ENCODE data around the gene PI16. TPM values are rescaled to one million over a fixed set of nuclear protein-coding genes. Genes with fewer than 3 reads are reported as not detected.

PI16 gene, protein sequence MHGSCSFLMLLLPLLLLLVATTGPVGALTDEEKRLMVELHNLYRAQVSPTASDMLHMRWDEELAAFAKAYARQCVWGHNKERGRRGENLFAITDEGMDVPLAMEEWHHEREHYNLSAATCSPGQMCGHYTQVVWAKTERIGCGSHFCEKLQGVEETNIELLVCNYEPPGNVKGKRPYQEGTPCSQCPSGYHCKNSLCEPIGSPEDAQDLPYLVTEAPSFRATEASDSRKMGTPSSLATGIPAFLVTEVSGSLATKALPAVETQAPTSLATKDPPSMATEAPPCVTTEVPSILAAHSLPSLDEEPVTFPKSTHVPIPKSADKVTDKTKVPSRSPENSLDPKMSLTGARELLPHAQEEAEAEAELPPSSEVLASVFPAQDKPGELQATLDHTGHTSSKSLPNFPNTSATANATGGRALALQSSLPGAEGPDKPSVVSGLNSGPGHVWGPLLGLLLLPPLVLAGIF
- polyA plus RNA-seq (ENCODE audit: insufficient read length in 4 of 4): 1 to 10 TPM in 3 of 4 donors, under 1 TPM in 1; 0.64 to 4.2 (median 1.6) TPM

DNA sequence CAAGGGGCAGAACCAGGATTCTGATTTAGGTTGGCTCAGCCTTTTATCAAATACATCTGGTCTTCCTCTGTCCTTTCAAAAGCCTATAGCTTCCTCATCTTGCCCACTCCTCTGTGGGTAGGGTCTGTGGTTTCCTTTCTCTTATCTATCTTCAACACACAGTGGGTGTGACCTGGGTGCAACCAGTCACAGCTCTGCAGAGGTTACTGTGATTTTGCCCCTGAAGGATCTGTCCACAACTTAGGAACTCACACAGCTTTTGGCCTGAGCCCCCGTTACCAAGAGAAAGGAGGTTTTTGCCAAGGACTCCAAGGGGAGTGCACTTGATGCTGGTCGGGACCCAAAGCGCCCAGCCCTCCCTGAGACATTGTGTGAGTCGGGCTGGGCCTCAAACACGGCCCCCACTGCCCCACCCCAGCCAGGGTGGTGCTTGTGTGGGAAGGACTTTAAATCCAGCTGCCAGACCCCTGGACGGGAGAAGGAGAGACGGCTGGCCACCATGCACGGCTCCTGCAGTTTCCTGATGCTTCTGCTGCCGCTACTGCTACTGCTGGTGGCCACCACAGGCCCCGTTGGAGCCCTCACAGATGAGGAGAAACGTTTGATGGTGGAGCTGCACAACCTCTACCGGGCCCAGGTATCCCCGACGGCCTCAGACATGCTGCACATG lies at the start of gene PI16:
PI16 (plus strand) TSS at position 477 of the 670 bp plus-strand sequence; CDS start at position 500, 23 bp downstream.
- DNase-seq (ENCODE audit: low read depth in 4 of 4, low spot score in 2 of 4): no peak

DNA sequence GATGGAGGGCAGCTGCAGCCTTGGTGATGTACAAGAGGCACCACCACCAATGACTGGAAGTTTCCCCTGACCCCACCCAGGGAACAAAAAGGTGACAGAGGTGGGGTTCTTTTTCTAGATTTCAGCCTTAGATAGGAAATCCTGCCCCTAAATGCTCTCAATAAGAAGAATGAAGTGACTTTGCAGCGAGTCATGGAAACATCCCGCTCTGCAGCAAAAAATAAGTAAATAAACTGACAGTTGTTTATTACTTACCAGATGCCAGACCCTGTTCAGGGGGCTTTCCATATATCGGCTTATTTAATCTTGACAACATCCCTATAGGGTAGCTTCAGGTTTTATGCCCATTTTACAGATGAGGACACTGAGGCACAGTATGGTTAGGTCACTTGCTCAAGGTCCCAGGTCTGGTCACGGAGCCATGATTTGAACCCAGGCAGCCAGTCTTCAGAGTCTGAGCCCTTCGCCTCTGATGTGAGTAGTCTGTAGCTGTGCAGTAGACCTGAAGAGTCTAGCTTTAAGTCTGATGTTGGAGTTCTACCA lies 49.6 kb upstream of the PI16 start:
- no peak for DNase-seq (ENCODE audit: low read depth in 4 of 4, low spot score in 2 of 4)

DNA sequence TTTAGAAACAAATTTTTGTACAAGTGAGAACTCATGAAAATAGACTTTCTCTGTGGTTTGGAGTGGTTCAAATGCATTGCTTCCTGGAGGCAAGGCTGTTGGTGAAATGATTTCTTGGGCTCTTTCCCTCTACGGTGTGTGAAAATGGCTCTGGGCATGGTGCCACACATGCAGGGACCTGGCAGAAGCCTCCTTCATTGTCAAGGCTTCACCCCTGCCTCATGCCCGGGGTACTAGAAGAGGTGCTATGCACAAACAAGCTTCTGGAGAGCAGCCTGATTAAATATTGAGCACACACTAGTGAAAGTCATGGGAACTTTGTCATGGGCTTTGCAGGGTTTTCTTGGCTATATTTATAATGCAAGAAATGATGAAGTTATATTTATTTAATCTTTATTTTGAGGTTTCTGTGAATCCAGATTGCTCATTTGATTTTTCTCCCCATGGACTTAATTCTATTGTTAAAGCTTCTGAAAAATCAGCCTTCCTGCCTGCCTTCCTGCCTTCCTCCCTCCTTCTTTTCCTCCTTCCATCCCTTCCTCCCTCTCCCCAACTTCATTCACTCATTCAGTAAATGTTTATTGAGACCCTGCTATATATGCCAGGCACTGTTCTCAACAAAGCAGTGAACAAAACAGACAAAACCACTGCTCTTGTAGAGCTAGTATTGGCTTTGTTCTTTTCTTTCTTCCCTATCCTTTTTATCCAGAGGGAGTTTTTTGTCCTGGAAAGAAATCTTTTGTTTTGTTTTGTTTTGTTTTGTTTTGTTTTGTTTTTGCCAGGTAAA lies 47.8 kb upstream of the PI16 start:
- no peak for DNase-seq (ENCODE audit: low read depth in 4 of 4, low spot score in 2 of 4)

DNA sequence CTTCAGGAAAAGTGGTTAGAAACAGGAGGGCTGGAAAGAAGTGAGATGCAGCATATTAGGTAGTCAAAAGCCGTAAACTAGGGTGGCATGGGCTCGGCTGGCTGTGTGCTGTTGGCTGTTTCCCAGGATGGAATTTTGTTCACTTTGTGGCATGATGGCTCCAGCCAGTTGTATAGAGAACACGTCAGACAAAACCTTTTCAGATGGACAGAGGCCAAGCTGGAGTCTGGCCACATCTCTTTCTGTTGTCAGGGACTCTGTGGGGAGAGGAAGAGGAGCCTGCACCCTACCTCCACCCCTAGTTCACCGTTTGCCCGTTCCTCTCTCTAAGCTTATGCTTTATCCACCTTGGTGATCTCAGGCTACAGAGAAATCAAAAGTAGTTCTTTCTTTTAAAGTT lies 46.8 kb upstream of the PI16 start:
- no peak for DNase-seq (ENCODE audit: low read depth in 4 of 4, low spot score in 2 of 4)

DNA sequence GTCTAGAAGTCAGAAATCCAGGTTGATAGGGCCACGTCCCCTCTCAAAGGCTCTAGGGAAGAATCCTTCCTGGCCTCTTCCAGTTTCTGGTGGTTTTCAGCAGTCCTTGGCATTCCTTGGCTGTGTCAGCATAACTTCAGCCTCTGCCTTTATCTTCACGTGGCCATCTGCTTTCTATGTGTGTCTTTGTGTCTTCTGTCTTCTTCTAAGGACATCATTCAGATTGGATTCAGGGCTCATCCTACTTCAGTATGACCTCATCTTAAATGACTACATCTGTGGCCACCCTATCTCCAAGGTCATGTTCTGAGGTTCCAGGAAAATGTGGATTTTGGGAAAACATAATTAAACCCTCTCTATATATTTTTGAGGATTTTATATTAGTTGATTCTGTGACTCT lies 45.8 kb upstream of the PI16 start:
- no peak for DNase-seq (ENCODE audit: low read depth in 4 of 4, low spot score in 2 of 4)

DNA sequence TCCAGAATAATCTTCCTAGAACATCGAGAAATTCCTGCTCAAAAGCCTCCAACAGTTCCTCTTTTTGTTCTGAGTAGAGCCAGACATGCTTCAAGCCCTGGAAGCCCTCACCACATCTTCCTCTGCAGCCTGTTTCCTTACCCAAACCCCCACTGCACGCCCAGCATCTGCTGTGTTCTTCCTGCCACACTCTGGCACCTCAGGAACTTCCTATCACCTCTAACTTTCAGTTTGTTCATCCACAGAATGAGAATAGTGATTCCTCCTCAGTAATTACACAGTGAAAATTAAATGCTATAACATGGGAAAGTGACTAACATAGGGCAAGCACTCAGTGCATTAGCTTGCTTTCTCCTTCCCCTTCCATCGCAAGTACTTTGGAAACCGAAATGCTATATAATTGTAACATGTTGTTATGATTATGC lies 42.5 kb upstream of the PI16 start:
- DNase-seq (ENCODE audit: low read depth in 4 of 4, low spot score in 2 of 4): no peak

DNA sequence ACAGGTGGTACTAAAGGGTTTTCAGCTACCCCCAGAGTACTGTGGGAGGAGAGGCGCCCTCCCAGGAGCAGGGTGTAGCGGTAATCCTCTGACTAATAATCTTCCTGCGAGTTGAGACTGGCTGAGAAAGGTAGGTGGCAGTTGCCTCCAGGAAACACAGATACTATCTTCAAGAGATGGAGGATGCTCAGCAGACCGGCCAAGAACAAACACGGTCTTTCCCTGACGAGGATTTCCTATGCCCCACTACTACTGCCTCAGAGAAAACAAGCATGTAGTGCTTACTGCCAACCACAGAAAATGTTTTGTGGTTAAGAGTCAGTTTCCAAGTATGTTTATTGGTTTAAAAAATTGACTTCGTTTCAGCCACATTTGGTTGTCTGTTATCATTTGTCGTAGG lies 42.0 kb upstream of the PI16 start:
- DNase-seq (ENCODE audit: low read depth in 4 of 4, low spot score in 2 of 4): no peak

DNA sequence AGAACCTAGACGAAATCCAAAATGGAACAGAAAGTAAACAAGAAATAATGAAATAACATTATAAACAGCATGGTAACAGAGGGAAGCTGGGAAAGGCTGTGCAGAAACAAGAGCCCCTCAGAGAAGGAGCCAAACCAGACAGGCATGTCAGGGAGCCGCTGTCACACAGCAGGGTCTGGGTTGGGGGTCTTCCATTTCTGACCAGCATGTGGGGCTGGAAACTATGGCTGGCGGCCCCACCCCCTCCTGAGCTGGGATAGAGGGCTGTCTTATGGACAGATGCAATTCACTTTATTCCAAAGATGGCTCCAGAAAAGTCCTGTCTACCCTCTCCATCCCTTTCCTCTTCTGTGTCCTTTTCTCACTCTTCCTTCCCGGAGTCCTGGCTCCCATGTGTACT lies 41.5 kb upstream of the PI16 start:
- DNase-seq (ENCODE audit: low read depth in 4 of 4, low spot score in 2 of 4): no peak

DNA sequence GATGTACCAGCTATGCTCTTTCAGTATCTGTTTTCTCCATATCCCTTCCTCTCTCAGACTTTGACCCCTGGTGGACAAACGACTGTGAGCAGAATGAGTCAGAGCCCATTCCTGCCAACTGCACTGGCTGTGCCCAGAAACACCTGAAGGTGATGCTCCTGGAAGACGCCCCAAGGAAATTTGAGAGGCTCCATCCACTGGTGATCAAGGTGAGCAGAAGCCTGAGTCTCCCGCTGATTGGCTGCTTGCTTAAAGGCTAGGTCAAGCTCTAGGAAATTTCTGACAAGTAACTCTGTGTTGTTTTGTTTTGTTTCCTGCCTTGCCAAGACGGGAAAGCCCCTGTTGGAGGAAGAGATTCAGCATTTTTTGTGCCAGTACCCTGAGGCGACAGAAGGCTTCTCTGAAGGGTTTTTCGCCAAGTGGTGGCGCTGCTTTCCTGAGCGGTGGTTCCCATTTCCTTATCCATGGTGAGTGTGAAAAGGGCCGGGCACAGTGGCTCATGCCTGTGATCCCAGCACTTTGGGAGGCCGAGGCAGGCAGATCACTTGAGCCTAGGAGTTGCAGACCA lies 40.2 kb upstream of the PI16 start:
- no peak for DNase-seq (ENCODE audit: low read depth in 4 of 4, low spot score in 2 of 4)

DNA sequence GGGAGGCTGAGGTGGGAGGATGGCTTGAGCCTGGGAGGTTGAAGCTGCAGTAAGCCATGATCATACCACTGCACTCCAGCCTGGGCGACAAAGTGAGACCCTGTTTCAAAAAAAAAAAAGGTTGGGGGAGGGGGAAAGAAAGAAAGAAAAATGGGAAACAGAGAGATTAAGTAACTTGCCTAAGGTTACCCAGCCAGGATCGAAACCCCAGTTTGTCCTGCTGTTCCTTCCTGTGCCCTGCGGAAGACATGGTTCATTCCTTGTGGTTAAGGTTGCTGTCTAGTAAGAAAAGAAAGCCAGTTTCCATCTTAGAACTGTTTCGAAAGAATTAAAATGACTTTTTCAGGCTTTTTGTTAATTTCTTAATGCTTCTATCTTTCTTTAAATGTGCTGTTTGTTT lies 38.9 kb upstream of the PI16 start:
- no peak for DNase-seq (ENCODE audit: low read depth in 4 of 4, low spot score in 2 of 4)

DNA sequence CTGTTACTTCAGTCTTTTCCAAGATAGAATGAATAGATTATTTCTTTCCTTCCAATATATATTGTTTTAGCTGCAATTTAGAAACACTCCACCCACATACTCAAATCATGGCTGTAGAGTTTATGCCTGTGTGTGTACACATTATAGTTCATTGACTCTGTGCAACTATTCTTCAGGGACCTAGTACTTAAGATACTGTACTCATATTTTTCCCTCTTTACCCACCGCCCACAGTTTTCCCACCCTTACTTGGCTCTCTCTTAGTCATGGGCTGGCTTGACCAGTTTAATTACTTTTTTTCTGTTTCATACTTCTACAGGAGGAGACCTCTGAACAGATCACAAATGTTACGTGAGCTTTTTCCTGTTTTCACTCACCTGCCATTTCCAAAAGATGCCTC lies 38.4 kb upstream of the PI16 start:
- DNase-seq (ENCODE audit: low read depth in 4 of 4, low spot score in 2 of 4): no peak

DNA sequence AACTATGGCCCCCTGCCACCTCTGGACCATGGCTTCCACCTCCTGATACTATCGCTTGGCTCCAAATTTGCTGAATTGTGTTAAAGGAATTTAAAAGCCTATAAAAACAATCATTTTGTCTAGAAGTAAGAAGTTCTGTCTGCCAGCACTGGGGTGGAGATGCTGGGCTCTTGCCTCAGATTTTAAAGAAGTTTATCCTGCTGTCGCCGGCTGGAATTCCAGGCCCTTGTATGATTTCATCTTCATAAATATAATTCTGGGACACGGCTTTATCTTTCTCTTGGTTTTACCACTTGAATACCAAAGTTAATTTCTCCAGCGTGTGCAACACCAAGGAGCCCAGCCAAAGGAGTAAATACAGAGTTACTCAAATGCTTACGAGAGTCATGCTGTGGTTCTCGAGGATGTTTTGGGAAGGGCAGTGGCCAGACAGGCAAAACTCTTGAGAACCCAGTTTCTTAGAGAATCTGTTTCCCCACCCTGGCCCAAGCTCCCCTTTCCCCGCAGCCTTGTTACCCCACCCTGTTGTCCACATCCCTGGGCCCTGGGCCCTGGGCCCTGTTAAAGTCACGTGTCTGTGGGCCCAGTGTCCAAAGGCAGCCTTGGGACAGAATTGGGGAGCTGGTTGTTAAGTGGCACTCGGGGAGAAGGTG lies 36.9 kb upstream of the PI16 start:
- DNase-seq (ENCODE audit: low read depth in 4 of 4, low spot score in 2 of 4): no peak

DNA sequence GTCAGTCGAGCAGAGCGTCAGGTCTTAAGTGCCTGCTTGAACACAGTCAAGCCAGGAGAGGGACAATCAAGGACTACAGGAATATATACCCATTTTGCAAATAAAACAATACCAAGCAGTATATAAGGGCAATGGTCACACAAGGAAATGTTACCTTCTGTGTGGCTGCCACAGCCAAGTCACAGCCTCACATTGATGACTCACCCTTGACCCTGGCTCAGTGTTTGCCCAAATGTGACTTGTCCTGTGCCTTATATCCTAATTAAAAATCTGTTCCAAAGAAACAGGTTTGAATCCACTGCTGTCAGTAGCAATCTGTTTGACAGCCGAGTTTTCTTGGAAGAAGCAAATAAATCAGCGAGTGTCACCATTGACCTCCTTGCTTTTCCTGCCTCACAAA lies 34.5 kb upstream of the PI16 start:
- DNase-seq (ENCODE audit: low read depth in 4 of 4, low spot score in 2 of 4): no peak

DNA sequence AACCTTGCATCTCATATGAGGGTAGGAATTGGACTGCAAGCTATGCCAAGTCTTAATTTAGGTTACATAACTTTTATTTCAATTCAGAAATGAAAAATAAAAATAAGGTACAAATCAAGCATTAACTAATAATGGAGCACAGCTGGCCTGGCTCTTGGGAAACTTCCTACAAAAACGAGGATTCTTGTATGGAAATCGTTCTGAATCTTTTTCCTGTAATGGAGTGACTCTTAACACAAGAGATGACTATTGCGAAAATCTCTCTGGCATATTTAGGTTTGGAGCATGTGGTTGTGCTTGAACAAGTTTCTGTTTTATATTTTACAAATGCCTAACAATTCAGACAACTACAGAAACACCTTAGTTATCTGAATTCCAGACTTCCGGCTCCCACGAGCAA lies 34.0 kb upstream of the PI16 start:
- no peak for DNase-seq (ENCODE audit: low read depth in 4 of 4, low spot score in 2 of 4)

DNA sequence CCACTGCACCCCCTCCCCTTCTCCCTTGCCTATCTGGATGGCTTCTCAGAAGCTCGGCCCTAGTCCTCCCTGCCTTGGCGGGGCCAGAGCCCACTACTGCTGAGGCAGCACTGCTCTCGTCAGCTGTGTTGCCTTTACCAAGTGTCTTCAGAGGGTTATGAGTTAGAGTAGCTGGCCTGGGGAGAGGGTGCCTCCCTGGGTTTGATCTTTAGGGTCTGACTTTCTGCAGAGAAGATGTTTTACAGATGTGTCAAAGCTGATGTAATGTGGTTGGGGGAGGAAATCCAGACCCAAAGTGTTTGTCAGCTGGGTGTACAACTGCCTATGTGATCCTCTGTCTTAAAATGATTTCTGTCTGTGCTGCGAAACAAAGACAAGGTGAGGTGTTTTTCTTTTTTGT lies 30.4 kb upstream of the PI16 start:
- no peak for DNase-seq (ENCODE audit: low read depth in 4 of 4, low spot score in 2 of 4)

DNA sequence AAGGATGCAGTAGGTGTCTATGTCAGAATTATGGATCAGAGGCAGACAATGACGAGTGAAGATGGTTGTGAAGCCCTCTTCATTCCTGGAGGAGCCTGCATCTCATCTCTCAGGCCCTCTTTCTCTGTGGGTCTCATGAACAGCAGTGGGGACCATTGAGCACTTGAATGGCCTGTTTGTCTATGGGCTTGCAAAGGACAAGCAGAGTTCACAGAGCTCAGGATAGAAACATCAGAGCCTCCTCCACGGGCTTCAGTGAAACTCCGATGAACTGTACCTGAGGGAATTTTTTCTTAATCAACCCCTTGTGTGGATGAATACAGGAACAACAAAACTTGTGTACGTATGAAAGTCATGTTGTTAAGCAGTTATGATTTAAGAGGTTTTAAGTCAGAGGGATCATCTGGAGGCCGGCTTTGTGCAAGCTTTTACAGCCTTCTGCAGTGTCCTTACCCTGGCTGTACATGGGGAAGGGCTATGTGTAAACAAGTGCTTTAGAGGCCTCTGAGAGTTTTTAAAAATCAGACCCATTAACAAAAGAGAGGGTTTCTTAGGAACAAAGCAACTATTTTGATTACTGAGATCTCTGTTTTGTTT lies 29.7 kb upstream of the PI16 start:
- DNase-seq (ENCODE audit: low read depth in 4 of 4, low spot score in 2 of 4): no peak

DNA sequence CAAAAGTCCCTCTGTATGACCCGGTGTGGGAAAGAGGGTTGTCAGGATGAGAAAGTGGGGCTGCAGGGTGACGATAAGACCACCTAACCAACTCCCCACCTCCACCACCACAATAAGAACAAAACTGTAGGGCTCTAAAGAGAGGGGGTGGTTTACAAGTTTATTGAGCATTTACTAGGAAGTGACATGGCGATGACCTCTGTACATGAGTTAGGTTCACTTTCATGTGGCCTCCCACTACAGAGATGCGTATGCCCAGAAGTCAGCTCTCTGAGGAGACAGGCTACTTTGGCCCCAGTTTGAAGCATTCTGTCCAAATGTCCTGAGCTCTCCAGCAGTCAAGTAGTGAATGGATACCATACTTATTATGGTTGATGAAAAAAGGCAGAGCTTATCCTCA lies 28.7 kb upstream of the PI16 start:
- no peak for DNase-seq (ENCODE audit: low read depth in 4 of 4, low spot score in 2 of 4)

DNA sequence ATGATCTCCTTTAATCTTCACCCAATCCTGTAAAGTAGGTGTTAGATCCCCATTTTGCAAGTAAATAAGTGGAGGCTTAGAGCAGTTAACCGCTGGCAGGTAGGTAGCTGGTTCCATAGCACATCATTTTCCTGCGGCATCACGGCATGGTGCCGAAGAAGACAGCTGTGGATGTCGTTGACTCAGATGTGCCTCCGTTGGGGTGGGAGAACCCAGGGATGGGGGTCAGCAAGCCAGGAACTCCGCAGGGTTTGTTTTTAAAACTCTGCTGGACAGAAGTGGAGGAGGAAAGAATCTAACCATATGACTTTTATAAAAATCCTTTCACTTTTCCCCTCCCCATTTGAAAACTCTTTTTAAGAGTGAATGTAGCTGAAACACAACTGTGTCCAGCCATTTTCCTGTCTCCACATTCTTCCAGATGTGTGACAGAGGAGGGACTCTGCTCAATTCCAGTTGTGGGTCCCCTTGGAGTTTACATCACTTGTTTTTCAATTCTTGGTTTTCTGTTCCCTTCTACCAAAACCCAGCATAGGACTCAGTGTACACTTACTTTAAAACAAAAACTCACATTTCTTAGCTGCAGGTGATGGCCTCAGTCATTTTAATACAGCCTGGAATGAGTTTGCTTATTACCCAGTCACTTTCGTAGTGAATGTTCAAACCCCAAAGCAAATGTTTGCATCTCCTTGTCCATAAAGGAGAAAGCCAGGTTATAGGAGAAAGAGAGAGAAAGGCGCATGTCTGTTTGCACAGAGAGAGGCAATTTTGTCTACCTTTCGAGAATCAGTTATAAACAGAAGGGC lies 27.6 kb upstream of the PI16 start:
- DNase-seq (ENCODE audit: low read depth in 4 of 4, low spot score in 2 of 4): no peak

Measured in left renal cortex interstitium (tissue), 4 donors.